Mesenchymal stem cell (in vitro differentiated cells and primary cell): ENCODE data around the gene SRPK2.
"Not testable (repeated sequence)": the region's sequence is repeated elsewhere in the genome, so short reads cannot be mapped to it uniquely, and the experiment has no call there.

ENCODE experiments used
- DNase-seq: peaks from one replicate; pipeline ENCODE4 v3.0.0-alpha.2; 2013
- H2AFZ ChIP-seq: one replicate; pipeline ENCODE4 v1.6.1; 2013; ENCODE audit warnings: low read depth, mild to moderate bottlenecking, control low read depth, inconsistent platforms, low read length, moderate library complexity
- H2AK5ac ChIP-seq: 2 replicates; pipeline ENCODE4 v1.6.1; 2013; ENCODE audit warnings: low read length, moderate library complexity, mild to moderate bottlenecking, inconsistent platforms; ENCODE audit not compliant: severe bottlenecking
- H2BK120ac ChIP-seq: one replicate; pipeline ENCODE4 v1.6.1; 2013; ENCODE audit warnings: low read depth, mild to moderate bottlenecking, inconsistent platforms, low read length, moderate library complexity
- H2BK12ac ChIP-seq, 2 experiments: one replicate each; pipeline ENCODE4 v1.6.1; 2013; ENCODE audit warnings: inconsistent platforms in 2 of 2, low read length in 2 of 2, mild to moderate bottlenecking in 2 of 2, moderate library complexity in 2 of 2, control low read depth in 1 of 2
- H2BK15ac ChIP-seq: one replicate; pipeline ENCODE4 v1.6.1; 2013; ENCODE audit warnings: mild to moderate bottlenecking, low read depth, inconsistent platforms; ENCODE audit not compliant: poor library complexity, severe bottlenecking
- H2BK5ac ChIP-seq: 2 replicates; pipeline ENCODE4 v1.6.1; 2013; ENCODE audit warnings: low read depth, mild to moderate bottlenecking, low read length, control low read depth, inconsistent platforms; ENCODE audit not compliant: poor library complexity, severe bottlenecking
- H3K14ac ChIP-seq, 2 experiments: one replicate each; pipeline ENCODE4 v1.6.1; 2013; ENCODE audit warnings: inconsistent platforms in 2 of 2, low read length in 2 of 2, control low read depth in 1 of 2, mild to moderate bottlenecking in 1 of 2, moderate library complexity in 1 of 2
- H3K18ac ChIP-seq, 2 experiments: one replicate each; pipeline ENCODE4 v1.6.1; 2013; ENCODE audit warnings: inconsistent platforms in 2 of 2, low read length in 2 of 2, control low read depth in 1 of 2, low read depth in 1 of 2, mild to moderate bottlenecking in 1 of 2
- H3K23ac ChIP-seq, 2 experiments: one replicate each; pipeline ENCODE4 v1.6.1; 2013; ENCODE audit warnings: inconsistent platforms in 2 of 2, low read length in 2 of 2, mild to moderate bottlenecking in 2 of 2, moderate library complexity in 2 of 2, control low read depth in 1 of 2
- H3K27ac ChIP-seq: 2 replicates; pipeline ENCODE4 v1.5.1; 2013; ENCODE audit warnings: mild to moderate bottlenecking, moderate library complexity, low read length, control low read depth, inconsistent platforms; ENCODE audit not compliant: poor library complexity, severe bottlenecking
- H3K27me3 ChIP-seq, 2 experiments: 2 replicates each; pipeline versions ENCODE4 v1.6.1 to v1.7.0; 2013; ENCODE audit warnings: low read length in 2 of 2, mild to moderate bottlenecking in 2 of 2, moderate library complexity in 2 of 2, control low read depth in 1 of 2, inconsistent platforms in 1 of 2; ENCODE audit not compliant: control insufficient read depth in 1 of 2, insufficient read depth in 1 of 2
- H3K36me3 ChIP-seq, 2 experiments: 2 replicates each; pipeline versions ENCODE4 v1.6.1 to v1.7.0; 2013; ENCODE audit warnings: low read length in 2 of 2, control low read depth in 1 of 2, inconsistent platforms in 1 of 2, low read depth in 1 of 2, mild to moderate bottlenecking in 1 of 2; ENCODE audit not compliant: insufficient read depth in 2 of 2, control insufficient read depth in 1 of 2
- H3K4ac ChIP-seq, 2 experiments: one replicate each; pipeline ENCODE4 v1.6.1; 2013; ENCODE audit warnings: inconsistent platforms in 2 of 2, low read length in 2 of 2, mild to moderate bottlenecking in 2 of 2, moderate library complexity in 2 of 2, control low read depth in 1 of 2, low read depth in 1 of 2
- H3K4me1 ChIP-seq: 2 replicates; pipeline ENCODE4 v1.6.1; 2013; ENCODE audit warnings: low read depth, low read length, control low read depth; ENCODE audit not compliant: control insufficient read depth, insufficient read depth
- H3K4me2 ChIP-seq: 2 replicates; pipeline ENCODE4 v1.6.1; 2013; ENCODE audit warnings: low read length, mild to moderate bottlenecking, inconsistent platforms; ENCODE audit not compliant: poor library complexity, severe bottlenecking
- H3K4me3 ChIP-seq, 2 experiments: 2 replicates each; pipeline versions ENCODE4 v1.5.1 to v1.7.0; 2013; ENCODE audit warnings: low read length in 2 of 2, mild to moderate bottlenecking in 2 of 2, control low read depth in 1 of 2, low read depth in 1 of 2; ENCODE audit not compliant: insufficient read depth in 1 of 2
- H3K79me1 ChIP-seq: replicated peaks from 2 replicates; pipeline ENCODE4 v1.6.1; 2013; ENCODE audit warnings: mild to moderate bottlenecking, control low read depth, low read length, inconsistent platforms; ENCODE audit not compliant: poor library complexity, severe bottlenecking
- H3K9ac ChIP-seq: 2 replicates; pipeline ENCODE4 v1.7.0; 2013; ENCODE audit warnings: mild to moderate bottlenecking, low read length, moderate library complexity
- H3K9me3 ChIP-seq: 2 replicates; pipeline ENCODE4 v1.7.0; 2013; ENCODE audit warnings: mild to moderate bottlenecking, low read length; ENCODE audit not compliant: control insufficient read depth
- H4K8ac ChIP-seq: one replicate; pipeline ENCODE4 v1.6.1; 2013; ENCODE audit warnings: inconsistent platforms, mild to moderate bottlenecking, low read length, moderate library complexity
- H4K91ac ChIP-seq: one replicate; pipeline ENCODE4 v1.6.1; 2013; ENCODE audit warnings: mild to moderate bottlenecking, low read length, inconsistent platforms
- WGBS: methylation state at CpG from one replicate; pipeline ENCODE4 v1.1.7; 2013; ENCODE audit warnings: mixed read lengths; 5-methylcytosine and 5-hydroxymethylcytosine counted together

Gene SRPK2

GRCh38 chr7:105337529-105337928, 51.2 kb downstream of the SRPK2 start:
- no peak overlapping the region for H3K27ac ChIP-seq
- 100% methylated on average over 3 of the region's 4 CpGs for WGBS

GRCh38 chr7:105336009-105336408, 52.7 kb downstream of the SRPK2 start:
- Histone ChIP-seq H2AFZ (no peak overlapping the region), H4K91ac (no peak overlapping the region), H3K4me1 (peaks cover 9% of the 10 kb centered on the region), H3K27ac (no peak overlapping the region), H4K8ac (no peak overlapping the region), H2BK5ac (no peak overlapping the region), H3K36me3 (no peaks in the 10 kb centered on the region), H2BK120ac (no peak overlapping the region), H3K79me1 (peaks cover 8% of the 10 kb centered on the region), H3K27me3 (no peaks in the 10 kb centered on the region), H3K23ac (no peak overlapping the region), H2AK5ac (no peak overlapping the region), H2BK12ac (no peak overlapping the region), H3K4me2 (no peak overlapping the region), H3K14ac (no peak overlapping the region), H3K9ac (no peak overlapping the region), H3K9me3 (no peaks in the 10 kb centered on the region), H2BK15ac (no peak overlapping the region), H3K4ac (no peak overlapping the region), H3K4me3 (no peak overlapping the region), H3K18ac (no peak overlapping the region)
- peak; percentile 13 for DNase-seq
- no CpG with 5 or more reads among the region's 1 CpG for WGBS

More at GRCh38 chr7:105337529-105337928, 51.2 kb downstream of the SRPK2 start:
- peaks cover 13% of the 10 kb centered on the region for H3K79me1 ChIP-seq
- no peak overlapping the region for H2AFZ ChIP-seq
- H2BK15ac ChIP-seq: no peak overlapping the region
- H3K4ac ChIP-seq: no peak overlapping the region
- H3K23ac ChIP-seq: no peak overlapping the region
- H3K27me3 ChIP-seq: no peaks in the 10 kb centered on the region
- H4K91ac ChIP-seq: no peak overlapping the region
- no peak overlapping the region for H4K8ac ChIP-seq
- no peaks in the 10 kb centered on the region for H3K36me3 ChIP-seq
- no peak overlapping the region for H3K18ac ChIP-seq
- no peak overlapping the region for H2BK5ac ChIP-seq
- H3K14ac ChIP-seq: no peak overlapping the region
- H3K4me2 ChIP-seq: no peak overlapping the region
- H3K4me1 ChIP-seq: peaks cover 9% of the 10 kb centered on the region
- no peak overlapping the region for H2BK120ac ChIP-seq
- no peaks in the 10 kb centered on the region for H3K9me3 ChIP-seq
- no peak overlapping the region for H2AK5ac ChIP-seq
- no peak overlapping the region for H3K9ac ChIP-seq
- no peak overlapping the region for H2BK12ac ChIP-seq
- no peak overlapping the region for H3K4me3 ChIP-seq
- DNase-seq: no peak

GRCh38 chr7:105332661-105333060, 56.1 kb downstream of the SRPK2 start:
- WGBS: 95% methylated on average over 5 of the region's 5 CpGs
- H3K79me1 ChIP-seq: peaks cover 16% of the 10 kb centered on the region

GRCh38 chr7:105330526-105330925, 58.2 kb downstream of the SRPK2 start:
- Histone ChIP-seq H3K27me3 (no peaks in the 10 kb centered on the region), H3K4me2 (no peak overlapping the region), H2BK120ac (no peak overlapping the region), H3K18ac (no peak overlapping the region), H3K4ac (no peak overlapping the region), H2BK15ac (no peak overlapping the region), H2AFZ (no peak overlapping the region), H2BK5ac (no peak overlapping the region), H3K4me3 (no peak overlapping the region), H2BK12ac (no peak overlapping the region), H3K79me1 (peaks cover 25% of the 10 kb centered on the region), H3K23ac (no peak overlapping the region), H2AK5ac (no peak overlapping the region), H3K36me3 (no peaks in the 10 kb centered on the region), H3K9me3 (no peaks in the 10 kb centered on the region), H3K4me1 (peaks cover 6% of the 10 kb centered on the region), H4K91ac (no peak overlapping the region), H3K27ac (no peak overlapping the region), H3K9ac (no peak overlapping the region), H3K14ac (no peak overlapping the region), H4K8ac (no peak overlapping the region)
- WGBS: 95% methylated on average over 3 of the region's 3 CpGs
- DNase-seq: no peak

More at GRCh38 chr7:105332661-105333060, 56.1 kb downstream of the SRPK2 start:
- H3K4me2 ChIP-seq, H2BK5ac ChIP-seq, H3K23ac ChIP-seq, H3K18ac ChIP-seq, H3K4ac ChIP-seq, H3K27ac ChIP-seq, H4K91ac ChIP-seq, H2BK15ac ChIP-seq, H3K4me3 ChIP-seq, H2BK120ac ChIP-seq, H3K9ac ChIP-seq, H3K4me1 ChIP-seq, H3K14ac ChIP-seq, H3K36me3 ChIP-seq, H3K9me3 ChIP-seq, H4K8ac ChIP-seq, H3K27me3 ChIP-seq, H2BK12ac ChIP-seq, H2AFZ ChIP-seq, DNase-seq, H2AK5ac ChIP-seq: not testable (repeated sequence)
